Gastroesophageal sphincter (tissue), 4 donors: ENCODE results near the gene MEGF8. TPM values are rescaled to one million over a fixed set of nuclear protein-coding genes. Genes with fewer than 3 reads are reported as not detected.

Experiments used
- ATAC-seq: fragments of 150-250 bp; one replicate; pipeline ENCODE4 v1.9.1; 2016; ENCODE audit warnings: mild to moderate bottlenecking, moderate library complexity
- H3K27ac ChIP-seq, 4 donors: fragments of 200-600 bp; sonication (generic) in 3 of 4; 1 replicate in 3 of 4; 2 replicates in 1 of 4; pipeline ENCODE4 v1.5.1; 2016 to 2019
- H3K27me3 ChIP-seq: fragments of 200-600 bp; sonication (generic); one replicate; pipeline ENCODE4 v1.5.1; 2019
- H3K36me3 ChIP-seq, 2 donors: fragments of 200-600 bp; sonication (generic); one replicate each; pipeline ENCODE4 v1.5.1; 2019; ENCODE audit warnings: control low read depth in 1 of 2
- H3K4me1 ChIP-seq, 3 donors: fragments of 200-600 bp; sonication (generic); 1 replicate in 2 of 3; 2 replicates in 1 of 3; pipeline ENCODE4 v1.5.1; 2016 to 2019; ENCODE audit warnings: control low read depth in 2 of 3
- H3K4me3 ChIP-seq, 2 donors: fragments of 200-600 bp; sonication (generic); one replicate each; pipeline ENCODE4 v1.5.1; 2019; ENCODE audit warnings: mild to moderate bottlenecking in 1 of 2, moderate library complexity in 1 of 2
- H3K9me3 ChIP-seq, 3 donors: fragments of 200-600 bp; sonication (generic); one replicate each; pipeline ENCODE4 v1.5.1; 2017 to 2019; ENCODE audit warnings: control low read depth in 2 of 3
- CTCF ChIP-seq, 4 experiments: fragments of 200-600 bp in 2 of 4; fragments of 450-650 bp in 2 of 4; sonication (generic) in 1 of 4; IDR thresholded peaks; one replicate each; pipeline ENCODE4 v1.5.1; 2017 to 2019; ENCODE audit warnings: antibody characterized with exemption in 4 of 4, mild to moderate bottlenecking in 2 of 4, moderate library complexity in 2 of 4
- EP300 ChIP-seq: sonication (generic); formaldehyde crosslinking; IDR thresholded peaks from one replicate; pipeline ENCODE4 v1.6.1; 2017; ENCODE audit warnings: antibody characterized with exemption, mild to moderate bottlenecking
- POLR2A ChIP-seq, 2 donors: fragments of 450-650 bp; IDR thresholded peaks; one replicate each; pipeline ENCODE4 v1.6.1; 2017; ENCODE audit warnings: antibody characterized with exemption in 2 of 2, mild to moderate bottlenecking in 2 of 2, moderate library complexity in 1 of 2
- POLR2AphosphoS5 ChIP-seq: sonication (generic); formaldehyde crosslinking; IDR thresholded peaks from one replicate; pipeline ENCODE4 v1.6.1; 2017; ENCODE audit warnings: antibody characterized with exemption
- WGBS, 2 donors: methylation state at CpG; one replicate each; pipeline ENCODE4 v1.1.5; 2018; ENCODE audit warnings: low coverage in 1 of 2; 5-methylcytosine and 5-hydroxymethylcytosine counted together
- total RNA-seq, 4 donors: library from RNA; depleted of rRNA; stranded (reverse); fragments of >200 nt; gene quantifications; one replicate each; pipeline ENCODE4 v1.1.0, GENCODE V29; 2016

MEGF8 gene
- total RNA-seq, 4 donors from 2014 or later: 13.9 to 44.4 (median 18.1) TPM

GRCh38 chr19:42313096-42313839 lies 12.2 kb upstream of the MEGF8 start, which contains the start of gene TMEM145:
TSS of gene TMEM145 (plus strand) at chr19:42313309. CDS start at chr19:42313377, 68 bp downstream.
- Histone ChIP-seq H3K9me3 (no peaks in the 10 kb centered on the region), H3K4me3 (peak within 1 kb of the TSS; percentile 19 to 55), H3K27me3 (peaks cover 51% of the 10 kb centered on the region), H3K36me3 (no peaks in the 10 kb centered on the region), H3K4me1 (peaks cover 0 to 19% (median 10%) of the 10 kb centered on the region in 3 donors), H3K27ac (no peak within 1 kb of the TSS)
- ATAC-seq: peak; percentile 77
- 0 to 3% methylated on average over 5 to 8 of the region's 67 CpGs for WGBS, 2 donors
- TF ChIP-seq POLR2A (IDR thresholded peaks at IDR 0.05): no peak
- peak in 1 of 4 experiments; percentile 44 for TF ChIP-seq CTCF (IDR thresholded peaks at IDR 0.05)

- H3K9me3 ChIP-seq: no peaks in the 10 kb centered on the region
- no peak overlapping the region for H3K27ac ChIP-seq
- H3K4me1 ChIP-seq: peaks cover 0 to 19% (median 10%) of the 10 kb centered on the region in 3 donors
- TF ChIP-seq CTCF (IDR thresholded peaks at IDR 0.05) (no peak), EP300 (no peak), POLR2A (IDR thresholded peaks at IDR 0.05) (no peak), POLR2AphosphoS5 (no peak)
- H3K36me3 ChIP-seq: no peaks in the 10 kb centered on the region
- peak overlapping the region in 1 of 2 donors; percentile 55 for H3K4me3 ChIP-seq
- H3K27me3 ChIP-seq: peaks cover 51% of the 10 kb centered on the region
- 11 to 40% methylated on average over 7 to 13 of the region's 26 CpGs for WGBS, 2 donors
- no peak for ATAC-seq
Observed at GRCh38 chr19:42313840-42314755, 11.3 kb upstream of the MEGF8 start.

DNA sequence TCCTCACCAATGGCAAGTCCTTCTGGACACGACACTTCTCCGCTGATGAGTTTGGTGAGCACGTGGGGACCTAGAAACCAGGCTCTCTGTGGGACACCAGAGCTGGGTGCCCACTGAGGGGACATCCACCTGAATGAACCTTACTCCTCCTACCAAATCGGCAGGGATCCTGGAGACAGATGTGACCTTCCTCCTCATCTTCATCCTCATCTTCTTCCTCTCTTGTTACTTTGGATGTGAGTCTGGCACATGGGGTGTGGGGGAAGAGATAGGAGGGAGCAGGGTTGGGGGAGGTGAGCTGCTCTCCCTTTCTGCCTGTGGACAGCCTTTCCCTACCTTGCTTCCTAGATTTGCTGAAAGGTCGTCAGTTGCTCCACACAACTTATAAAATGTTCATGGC lies 10.4 kb upstream of the MEGF8 start:
- no peak for TF ChIP-seq POLR2A (IDR thresholded peaks at IDR 0.05)
- no peak for TF ChIP-seq CTCF (IDR thresholded peaks at IDR 0.05)
- no peak for TF ChIP-seq EP300
- TF ChIP-seq POLR2AphosphoS5: no peak
- H3K36me3 ChIP-seq: no peaks in the 10 kb centered on the region
- no peaks in the 10 kb centered on the region for H3K9me3 ChIP-seq
- ATAC-seq: no peak
- WGBS, 2 donors: 36 to 80% methylated on average over 1 to 3 of the region's 5 CpGs
- peaks cover 51% of the 10 kb centered on the region for H3K27me3 ChIP-seq
- peaks cover 0 to 19% (median 10%) of the 10 kb centered on the region in 3 donors for H3K4me1 ChIP-seq
- no peak overlapping the region for H3K4me3 ChIP-seq
- no peak overlapping the region for H3K27ac ChIP-seq

GRCh38 chr19:42316223-42317211 lies 8.9 kb upstream of the MEGF8 start:
- Histone ChIP-seq H3K27ac (no peak overlapping the region), H3K4me3 (no peak overlapping the region), H3K27me3 (peaks cover 41% of the 10 kb centered on the region), H3K4me1 (peaks cover 0 to 19% (median 10%) of the 10 kb centered on the region in 3 donors), H3K9me3 (no peaks in the 10 kb centered on the region), H3K36me3 (no peaks in the 10 kb centered on the region)
- ATAC-seq: no peak
- WGBS, 2 donors: 32 to 34% methylated on average over 13 to 21 of the region's 28 CpGs
- TF ChIP-seq CTCF (IDR thresholded peaks at IDR 0.05) (no peak), POLR2A (IDR thresholded peaks at IDR 0.05) (no peak), EP300 (no peak), POLR2AphosphoS5 (no peak)
